PC-3 (cell line): ENCODE results near the gene COX6B1.

Experiments
- EZH2 ChIP-seq: fragments of 300-600 bp; sonication (generic); IDR thresholded peaks from one replicate; pipeline ENCODE4 v1.6.1; 2017; ENCODE audit warnings: antibody characterized with exemption, mild to moderate bottlenecking, low read length; ENCODE audit not compliant: unreplicated experiment
- EZH2phosphoT487 ChIP-seq: fragments of 300-600 bp; sonication (generic); IDR thresholded peaks from 2 replicates; pipeline ENCODE4 v1.6.1; 2018; ENCODE audit warnings: mild to moderate bottlenecking, antibody characterized with exemption, low read length, borderline replicate concordance
- TF ChIP-seq, protein P1 (sequence below): fragments of 300-600 bp; sonication (generic); conservative IDR thresholded peaks from 2 replicates; pipeline ENCODE4 v1.5.1; 2017; ENCODE audit warnings: antibody characterized with exemption, low read depth, mild to moderate bottlenecking, low read length

DNA sequence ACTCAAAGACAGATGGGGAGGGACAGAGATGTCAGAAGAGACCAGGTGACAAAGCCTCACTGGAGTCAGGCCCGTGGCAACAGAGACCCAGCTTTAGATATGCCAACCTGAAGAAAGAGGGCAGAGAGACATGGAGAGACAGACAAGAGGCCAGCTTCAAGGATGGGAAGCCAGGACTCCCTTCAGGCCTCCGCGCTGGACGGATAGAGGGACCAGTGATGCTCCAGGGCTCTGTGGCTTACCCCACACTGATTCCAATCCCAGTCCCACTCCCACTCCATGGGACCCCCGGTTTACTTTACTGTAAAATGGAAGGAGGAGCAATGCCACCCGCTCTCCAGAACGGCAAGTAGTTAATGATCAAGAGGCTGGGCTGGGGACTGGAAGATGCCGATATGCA is 8.3 kb upstream of the COX6B1 start:
- TF ChIP-seq, protein P1, sequence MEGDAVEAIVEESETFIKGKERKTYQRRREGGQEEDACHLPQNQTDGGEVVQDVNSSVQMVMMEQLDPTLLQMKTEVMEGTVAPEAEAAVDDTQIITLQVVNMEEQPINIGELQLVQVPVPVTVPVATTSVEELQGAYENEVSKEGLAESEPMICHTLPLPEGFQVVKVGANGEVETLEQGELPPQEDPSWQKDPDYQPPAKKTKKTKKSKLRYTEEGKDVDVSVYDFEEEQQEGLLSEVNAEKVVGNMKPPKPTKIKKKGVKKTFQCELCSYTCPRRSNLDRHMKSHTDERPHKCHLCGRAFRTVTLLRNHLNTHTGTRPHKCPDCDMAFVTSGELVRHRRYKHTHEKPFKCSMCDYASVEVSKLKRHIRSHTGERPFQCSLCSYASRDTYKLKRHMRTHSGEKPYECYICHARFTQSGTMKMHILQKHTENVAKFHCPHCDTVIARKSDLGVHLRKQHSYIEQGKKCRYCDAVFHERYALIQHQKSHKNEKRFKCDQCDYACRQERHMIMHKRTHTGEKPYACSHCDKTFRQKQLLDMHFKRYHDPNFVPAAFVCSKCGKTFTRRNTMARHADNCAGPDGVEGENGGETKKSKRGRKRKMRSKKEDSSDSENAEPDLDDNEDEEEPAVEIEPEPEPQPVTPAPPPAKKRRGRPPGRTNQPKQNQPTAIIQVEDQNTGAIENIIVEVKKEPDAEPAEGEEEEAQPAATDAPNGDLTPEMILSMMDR = no peak
- TF ChIP-seq EZH2 (no peak), EZH2phosphoT487 (no peak)
